Neural progenitor cell (in vitro differentiated cells): ENCODE data around the gene MICB. TPM values are rescaled to one million over a fixed set of nuclear protein-coding genes. Genes with fewer than 3 reads are reported as not detected.

Experiments used
- DNase-seq: peaks from one replicate; pipeline ENCODE4 v3.0.0-alpha.2; 2016; ENCODE audit warnings: low spot score
- H2AFZ ChIP-seq: fragments of 200-600 bp; sonication (generic); replicated peaks from 2 replicates; pipeline ENCODE4 v1.6.1; 2016; ENCODE audit warnings: antibody characterized with exemption
- H3F3A ChIP-seq: fragments of 200-600 bp; sonication (generic); 2 replicates; pipeline ENCODE4 v1.6.1; 2016; ENCODE audit warnings: antibody characterized with exemption, low read depth
- H3K27ac ChIP-seq: fragments of 200-600 bp; sonication (generic); 2 replicates; pipeline ENCODE4 v1.5.1; 2016; ENCODE audit warnings: mild to moderate bottlenecking
- H3K27me3 ChIP-seq: fragments of 200-600 bp; sonication (generic); 2 replicates; pipeline ENCODE4 v1.6.1; 2016; ENCODE audit warnings: mild to moderate bottlenecking, moderate library complexity
- H3K36me3 ChIP-seq: fragments of 200-600 bp; sonication (generic); 2 replicates; pipeline ENCODE4 v1.5.1; 2016
- H3K4me1 ChIP-seq: fragments of 200-600 bp; sonication (generic); 2 replicates; pipeline ENCODE4 v1.6.1; 2016; ENCODE audit warnings: mixed run types
- H3K4me2 ChIP-seq: fragments of 200-600 bp; sonication (generic); 2 replicates; pipeline ENCODE4 v1.6.1; 2016
- H3K4me3 ChIP-seq: fragments of 200-600 bp; sonication (generic); 2 replicates; pipeline ENCODE4 v1.5.1; 2016
- H3K79me2 ChIP-seq: fragments of 200-600 bp; sonication (generic); 2 replicates; pipeline ENCODE4 v1.6.1; 2016; ENCODE audit warnings: low read depth
- H3K9ac ChIP-seq: fragments of 200-600 bp; sonication (generic); 2 replicates; pipeline ENCODE4 v1.6.1; 2016
- H3K9me3 ChIP-seq: fragments of 200-600 bp; sonication (generic); 2 replicates; pipeline ENCODE4 v1.5.1; 2016; ENCODE audit warnings: low read depth
- H4K20me1 ChIP-seq: fragments of 200-600 bp; sonication (generic); 2 replicates; pipeline ENCODE4 v1.6.1; 2016; ENCODE audit warnings: low read depth
- H3K27ac Mint-ChIP-seq: 3 replicates; pipeline ENCODE4 v1.8.0; 2021; ENCODE audit warnings: mixed read lengths
- H3K27me3 Mint-ChIP-seq: 2 replicates; pipeline ENCODE4 v1.8.0; 2022; ENCODE audit warnings: low read depth, mild to moderate bottlenecking, inconsistent platforms, moderate library complexity, mixed read lengths; ENCODE audit not compliant: insufficient read depth
- H3K36me3 Mint-ChIP-seq: 3 replicates; pipeline ENCODE4 v1.8.0; 2021; ENCODE audit warnings: mixed read lengths
- H3K4me1 Mint-ChIP-seq: 3 replicates; pipeline ENCODE4 v1.8.0; 2021; ENCODE audit warnings: mixed read lengths
- H3K4me3 Mint-ChIP-seq: 3 replicates; pipeline ENCODE4 v1.8.0; 2021; ENCODE audit warnings: mild to moderate bottlenecking, moderate library complexity, mixed read lengths
- H3K9me3 Mint-ChIP-seq: 3 replicates; pipeline ENCODE4 v1.8.0; 2020; ENCODE audit warnings: mixed read lengths
- EZH2 ChIP-seq: fragments of 200-600 bp; sonication (generic); IDR thresholded peaks from 2 replicates; pipeline ENCODE4 v1.6.1; 2017; ENCODE audit warnings: antibody characterized with exemption, mild to moderate bottlenecking, moderate library complexity
- EZH2phosphoT487 ChIP-seq: fragments of 200-600 bp; sonication (generic); IDR thresholded peaks from 2 replicates; pipeline ENCODE4 v1.6.1; 2017; ENCODE audit warnings: antibody characterized with exemption
- total RNA-seq: library from RNA; depleted of rRNA; stranded (reverse); fragments of >200 nt; gene quantifications from 2 replicates; pipeline ENCODE4 v1.2.3, GENCODE V29; 2015; ENCODE audit warnings: low replicate concordance
- TF ChIP-seq, protein P1 (sequence below): fragments of 200-600 bp; sonication (generic); IDR thresholded peaks from 2 replicates; pipeline ENCODE4 v1.5.1; 2017; ENCODE audit warnings: antibody characterized with exemption, mild to moderate bottlenecking

Gene MICB
- total RNA-seq, 1 donor from 2014 or later = 9.1 TPM

DNA sequence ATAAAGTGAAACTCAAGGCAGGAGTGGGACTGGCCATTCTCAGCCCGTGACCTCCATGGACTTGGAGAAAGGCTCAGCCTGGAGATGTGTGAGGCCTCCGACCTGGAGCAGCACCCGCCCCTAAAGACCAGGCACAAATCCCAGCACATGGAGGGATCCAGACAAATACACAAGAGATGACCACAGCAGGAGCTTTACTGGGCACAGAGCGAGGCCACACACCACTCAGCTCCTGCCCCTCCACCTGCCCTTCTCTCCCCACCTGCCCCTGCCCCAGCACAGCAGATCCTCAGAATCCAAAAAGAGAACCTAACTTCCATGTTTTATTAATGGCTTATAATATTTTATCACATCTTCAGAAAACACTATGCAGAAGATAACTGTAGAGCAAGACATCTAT lies 20.4 kb upstream of the MICB start:
- DNase-seq = no peak
- H3K27ac Mint-ChIP-seq = no peak overlapping the region

DNA sequence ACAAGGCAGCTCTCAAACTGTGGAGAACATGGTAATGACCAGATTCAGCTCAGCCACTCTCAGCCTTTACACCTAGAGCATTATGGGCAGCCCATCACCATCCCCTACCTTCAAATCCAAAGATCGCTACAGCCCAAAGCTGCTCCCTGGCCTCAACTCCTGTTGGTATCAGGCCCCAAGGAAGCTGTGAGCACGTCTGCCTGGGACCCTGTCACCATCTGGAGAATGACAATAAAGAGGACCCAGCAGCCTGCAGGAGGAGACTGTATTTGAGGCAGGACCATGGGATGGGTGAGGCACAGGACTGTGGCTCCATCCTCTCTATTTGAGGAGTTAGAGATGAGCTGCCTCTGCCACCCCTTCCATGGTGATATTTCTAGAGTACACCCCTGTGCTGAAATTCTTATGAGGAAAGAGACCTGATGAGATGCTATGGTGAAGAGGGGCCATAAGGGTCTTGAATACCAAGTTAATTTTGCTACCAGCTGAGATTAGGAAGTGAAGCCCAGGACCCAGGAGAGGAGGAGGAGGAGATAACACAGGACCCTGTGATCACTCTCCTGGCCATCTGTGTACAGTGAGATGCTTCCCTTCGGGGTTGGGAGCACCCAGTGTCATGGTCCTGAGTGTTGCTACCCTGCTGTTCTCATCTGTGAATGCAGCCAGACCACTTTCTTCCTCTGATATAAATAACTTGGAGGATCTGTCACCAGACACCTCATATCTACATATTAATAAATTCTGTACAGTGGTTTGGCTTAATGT lies 19.6 kb upstream of the MICB start:
- no peak for TF ChIP-seq EZH2phosphoT487
- TF ChIP-seq, protein P1, sequence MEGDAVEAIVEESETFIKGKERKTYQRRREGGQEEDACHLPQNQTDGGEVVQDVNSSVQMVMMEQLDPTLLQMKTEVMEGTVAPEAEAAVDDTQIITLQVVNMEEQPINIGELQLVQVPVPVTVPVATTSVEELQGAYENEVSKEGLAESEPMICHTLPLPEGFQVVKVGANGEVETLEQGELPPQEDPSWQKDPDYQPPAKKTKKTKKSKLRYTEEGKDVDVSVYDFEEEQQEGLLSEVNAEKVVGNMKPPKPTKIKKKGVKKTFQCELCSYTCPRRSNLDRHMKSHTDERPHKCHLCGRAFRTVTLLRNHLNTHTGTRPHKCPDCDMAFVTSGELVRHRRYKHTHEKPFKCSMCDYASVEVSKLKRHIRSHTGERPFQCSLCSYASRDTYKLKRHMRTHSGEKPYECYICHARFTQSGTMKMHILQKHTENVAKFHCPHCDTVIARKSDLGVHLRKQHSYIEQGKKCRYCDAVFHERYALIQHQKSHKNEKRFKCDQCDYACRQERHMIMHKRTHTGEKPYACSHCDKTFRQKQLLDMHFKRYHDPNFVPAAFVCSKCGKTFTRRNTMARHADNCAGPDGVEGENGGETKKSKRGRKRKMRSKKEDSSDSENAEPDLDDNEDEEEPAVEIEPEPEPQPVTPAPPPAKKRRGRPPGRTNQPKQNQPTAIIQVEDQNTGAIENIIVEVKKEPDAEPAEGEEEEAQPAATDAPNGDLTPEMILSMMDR = no peak
- no peak for TF ChIP-seq EZH2
- no peaks in the 10 kb centered on the region for H3K9me3 Mint-ChIP-seq
- no peaks in the 10 kb centered on the region for H4K20me1 ChIP-seq
- H3K27ac ChIP-seq = no peak overlapping the region
- no peak overlapping the region for H3K4me3 Mint-ChIP-seq
- no peaks in the 10 kb centered on the region for H3K27me3 ChIP-seq
- no peaks in the 10 kb centered on the region for H3K79me2 ChIP-seq
- peaks cover 3% of the 10 kb centered on the region for H3K4me1 Mint-ChIP-seq
- H3K4me1 ChIP-seq = peaks cover 4% of the 10 kb centered on the region
- H3K36me3 ChIP-seq = no peaks in the 10 kb centered on the region
- no peaks in the 10 kb centered on the region for H3K36me3 Mint-ChIP-seq
- H3K4me2 ChIP-seq = no peak overlapping the region
- no peak overlapping the region for H3K9ac ChIP-seq
- DNase-seq = no peak
- H3K4me3 ChIP-seq = no peak overlapping the region
- H3K27me3 Mint-ChIP-seq = peaks cover 16% of the 10 kb centered on the region
- no peaks in the 10 kb centered on the region for H3F3A ChIP-seq
- H2AFZ ChIP-seq = no peak overlapping the region
- peak overlapping the region; percentile 34 for H3K27ac Mint-ChIP-seq
- no peaks in the 10 kb centered on the region for H3K9me3 ChIP-seq

More for the DNA sequence above, 20.4 kb upstream of the MICB start:
- Mint-ChIP-seq H3K36me3 (no peaks in the 10 kb centered on the region), H3K4me1 (peaks cover 3% of the 10 kb centered on the region), H3K27me3 (peaks cover 15% of the 10 kb centered on the region), H3K9me3 (no peaks in the 10 kb centered on the region), H3K4me3 (no peak overlapping the region)
- Histone ChIP-seq H4K20me1 (no peaks in the 10 kb centered on the region), H3K4me1 (peaks cover 4% of the 10 kb centered on the region), H3K9me3 (no peaks in the 10 kb centered on the region), H3K36me3 (no peaks in the 10 kb centered on the region), H3K27ac (no peak overlapping the region), H3K9ac (no peak overlapping the region), H3K79me2 (no peaks in the 10 kb centered on the region), H3K27me3 (no peaks in the 10 kb centered on the region), H2AFZ (no peak overlapping the region), H3K4me3 (no peak overlapping the region), H3K4me2 (no peak overlapping the region), H3F3A (no peaks in the 10 kb centered on the region)
- TF ChIP-seq EZH2 (no peak), EZH2phosphoT487 (no peak)
- TF ChIP-seq, protein P1 = no peak

DNA sequence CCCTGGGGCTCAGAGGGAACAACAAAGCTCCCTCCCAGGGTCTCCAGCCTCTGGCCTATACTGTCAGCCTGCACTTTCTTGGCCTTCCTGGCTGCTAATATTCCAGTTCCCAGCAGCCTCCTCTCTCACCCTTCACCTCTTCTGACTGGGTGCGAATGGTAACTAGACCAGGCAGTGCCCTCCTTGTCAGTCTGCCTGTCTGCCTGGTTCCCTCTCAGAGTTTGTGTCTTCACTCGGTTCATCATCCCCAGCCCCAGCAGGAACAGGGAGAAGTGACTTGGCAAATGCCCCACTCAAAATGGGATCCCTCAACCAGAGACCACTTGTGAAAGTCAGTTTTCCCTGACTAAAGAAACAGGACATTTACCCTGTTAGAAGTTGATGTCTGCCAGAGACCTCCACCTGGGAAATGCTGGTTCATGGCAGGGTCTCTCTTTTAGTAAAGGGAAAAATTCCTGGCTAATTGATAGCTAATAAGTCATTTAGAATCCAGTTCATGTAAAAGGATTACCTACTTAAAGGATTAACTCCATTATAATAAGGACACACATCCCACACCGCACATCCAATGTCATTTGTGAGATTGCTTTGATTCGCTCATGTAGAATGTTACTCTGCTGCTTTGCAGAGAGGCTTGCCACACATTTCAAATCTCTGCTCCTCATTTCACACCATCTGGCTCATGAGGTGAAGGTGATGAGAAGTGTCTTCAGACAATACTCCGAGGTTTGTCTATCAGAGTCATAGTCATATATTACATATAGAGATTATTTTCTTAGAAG lies 18.6 kb upstream of the MICB start:
- H3K36me3 ChIP-seq = no peaks in the 10 kb centered on the region
- TF ChIP-seq EZH2 (no peak), EZH2phosphoT487 (no peak)
- TF ChIP-seq, protein P1 = no peak
- Mint-ChIP-seq H3K36me3 (no peaks in the 10 kb centered on the region), H3K27ac (no peak overlapping the region), H3K9me3 (no peaks in the 10 kb centered on the region), H3K4me1 (peaks cover 3% of the 10 kb centered on the region), H3K27me3 (peaks cover 13% of the 10 kb centered on the region), H3K4me3 (no peak overlapping the region)
- H3K79me2 ChIP-seq = no peaks in the 10 kb centered on the region
- peak; percentile 30 for DNase-seq
- H3K9ac ChIP-seq = no peak overlapping the region
- H3K27ac ChIP-seq = no peak overlapping the region
- H2AFZ ChIP-seq = no peak overlapping the region
- H3F3A ChIP-seq = no peaks in the 10 kb centered on the region
- no peaks in the 10 kb centered on the region for H3K9me3 ChIP-seq
- H3K4me1 ChIP-seq = peaks cover 4% of the 10 kb centered on the region
- H4K20me1 ChIP-seq = no peaks in the 10 kb centered on the region
- no peak overlapping the region for H3K4me3 ChIP-seq
- no peaks in the 10 kb centered on the region for H3K27me3 ChIP-seq
- peak overlapping the region; percentile 2 for H3K4me2 ChIP-seq
